ENCODE measurements around the gene PIK3CB. TPM values are rescaled to one million over a fixed set of nuclear protein-coding genes. Genes with fewer than 3 reads are reported as not detected.
"Not testable (repeated sequence)": the region's sequence is repeated elsewhere in the genome, so short reads cannot be mapped to it uniquely, and the experiment has no call there.

The PIK3CB gene
- total RNA-seq, 1 donor from 2014 or later, result 14.2 TPM

DNA sequence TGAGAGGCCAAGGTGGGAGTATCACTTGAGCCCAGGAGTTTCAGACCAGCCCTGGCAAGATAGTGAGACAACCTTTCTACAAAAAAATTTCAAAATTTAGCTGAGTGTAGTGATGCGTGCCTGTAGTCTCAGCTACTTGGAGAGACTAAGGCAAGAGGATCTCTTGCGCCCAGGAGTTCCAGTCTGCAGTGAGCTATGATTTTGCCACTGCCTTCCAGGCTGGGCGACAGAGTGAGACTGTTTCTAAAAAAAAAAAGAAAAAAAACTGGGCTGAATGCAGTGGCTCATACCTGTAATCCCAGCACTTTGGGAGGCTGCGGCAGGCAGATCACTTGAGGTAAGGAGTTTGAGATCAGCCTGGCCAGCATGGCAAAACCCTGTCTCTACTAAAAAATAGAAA lies 14.0 kb upstream of the PIK3CB start:
- Mint-ChIP-seq H3K4me1 (ENCODE audit: low read depth, unreplicated experiment) (no peaks in the 10 kb centered on the region), H3K27ac (ENCODE audit: unreplicated experiment) (no peak overlapping the region), H3K27me3 (ENCODE audit: unreplicated experiment) (no peaks in the 10 kb centered on the region), H3K9me3 (ENCODE audit: unreplicated experiment) (no peaks in the 10 kb centered on the region), H3K36me3 (ENCODE audit: unreplicated experiment) (no peaks in the 10 kb centered on the region), H3K4me3 (ENCODE audit: unreplicated experiment) (no peak overlapping the region)
- TF ChIP-seq, protein P1, sequence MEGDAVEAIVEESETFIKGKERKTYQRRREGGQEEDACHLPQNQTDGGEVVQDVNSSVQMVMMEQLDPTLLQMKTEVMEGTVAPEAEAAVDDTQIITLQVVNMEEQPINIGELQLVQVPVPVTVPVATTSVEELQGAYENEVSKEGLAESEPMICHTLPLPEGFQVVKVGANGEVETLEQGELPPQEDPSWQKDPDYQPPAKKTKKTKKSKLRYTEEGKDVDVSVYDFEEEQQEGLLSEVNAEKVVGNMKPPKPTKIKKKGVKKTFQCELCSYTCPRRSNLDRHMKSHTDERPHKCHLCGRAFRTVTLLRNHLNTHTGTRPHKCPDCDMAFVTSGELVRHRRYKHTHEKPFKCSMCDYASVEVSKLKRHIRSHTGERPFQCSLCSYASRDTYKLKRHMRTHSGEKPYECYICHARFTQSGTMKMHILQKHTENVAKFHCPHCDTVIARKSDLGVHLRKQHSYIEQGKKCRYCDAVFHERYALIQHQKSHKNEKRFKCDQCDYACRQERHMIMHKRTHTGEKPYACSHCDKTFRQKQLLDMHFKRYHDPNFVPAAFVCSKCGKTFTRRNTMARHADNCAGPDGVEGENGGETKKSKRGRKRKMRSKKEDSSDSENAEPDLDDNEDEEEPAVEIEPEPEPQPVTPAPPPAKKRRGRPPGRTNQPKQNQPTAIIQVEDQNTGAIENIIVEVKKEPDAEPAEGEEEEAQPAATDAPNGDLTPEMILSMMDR (IDR thresholded peaks at IDR 0.05; ENCODE audit: partially characterized antibody, unreplicated experiment), result no peak
- no peak for DNase-seq

DNA sequence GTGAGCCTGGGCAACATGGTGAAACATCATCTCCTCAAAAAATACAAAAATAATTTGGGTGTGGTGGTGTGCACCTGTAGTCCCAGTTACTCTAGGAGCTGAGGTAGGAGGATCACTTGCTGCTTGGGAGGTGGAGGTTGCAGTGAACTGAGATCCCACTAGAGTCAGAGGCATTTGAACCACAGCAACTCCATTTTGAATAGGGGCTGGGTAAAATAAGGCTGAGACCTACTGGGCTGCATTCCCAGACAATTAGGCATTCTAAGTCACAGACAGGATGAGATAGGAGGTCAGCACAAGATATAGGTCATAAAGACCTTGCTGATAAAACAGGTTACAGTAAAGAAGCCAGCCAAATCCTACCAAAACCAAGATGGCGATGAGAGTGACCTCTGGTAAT lies 12.1 kb upstream of the PIK3CB start:
- not testable (repeated sequence) for H3K9me3 Mint-ChIP-seq (ENCODE audit: unreplicated experiment); H3K36me3 Mint-ChIP-seq (ENCODE audit: unreplicated experiment); H3K27me3 Mint-ChIP-seq (ENCODE audit: unreplicated experiment); H3K4me3 Mint-ChIP-seq (ENCODE audit: unreplicated experiment); DNase-seq; H3K27ac Mint-ChIP-seq (ENCODE audit: unreplicated experiment); H3K4me1 Mint-ChIP-seq (ENCODE audit: low read depth, unreplicated experiment)

DNA sequence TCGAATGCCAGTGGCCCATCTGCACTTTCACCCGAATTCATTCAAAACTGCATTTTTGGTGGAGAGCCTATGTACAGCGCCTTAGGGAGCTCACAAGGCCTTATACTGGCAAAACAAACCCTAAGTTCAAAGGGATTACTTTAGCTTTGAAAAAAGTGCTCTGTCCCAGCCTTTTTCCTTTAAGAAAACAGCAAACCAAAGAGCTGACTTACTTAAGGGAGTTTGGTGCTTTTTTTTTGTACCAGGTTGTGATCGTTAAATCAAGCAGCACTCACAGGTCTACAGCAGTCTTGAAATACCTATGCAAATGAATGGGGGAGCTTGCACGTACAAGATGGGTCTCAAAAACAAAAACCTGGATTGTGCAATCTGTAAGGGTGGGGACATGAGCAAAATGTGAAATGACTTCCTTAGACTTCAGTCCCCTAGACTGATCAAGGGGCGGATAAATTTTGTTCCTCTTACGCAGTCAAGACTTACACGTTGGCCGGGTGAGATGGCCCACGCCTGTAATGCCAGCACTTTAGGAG lies 11.6 kb upstream of the PIK3CB start:
- H3K4me3 Mint-ChIP-seq (ENCODE audit: unreplicated experiment), result no peak overlapping the region
- TF ChIP-seq, protein P1 (IDR thresholded peaks at IDR 0.05; ENCODE audit: partially characterized antibody, unreplicated experiment), result no peak
- no peaks in the 10 kb centered on the region for H3K36me3 Mint-ChIP-seq (ENCODE audit: unreplicated experiment)
- H3K27ac Mint-ChIP-seq (ENCODE audit: unreplicated experiment), result no peak overlapping the region
- H3K4me1 Mint-ChIP-seq (ENCODE audit: low read depth, unreplicated experiment), result no peaks in the 10 kb centered on the region
- H3K27me3 Mint-ChIP-seq (ENCODE audit: unreplicated experiment), result no peaks in the 10 kb centered on the region
- H3K9me3 Mint-ChIP-seq (ENCODE audit: unreplicated experiment), result no peaks in the 10 kb centered on the region
- DNase-seq, result no peak

DNA sequence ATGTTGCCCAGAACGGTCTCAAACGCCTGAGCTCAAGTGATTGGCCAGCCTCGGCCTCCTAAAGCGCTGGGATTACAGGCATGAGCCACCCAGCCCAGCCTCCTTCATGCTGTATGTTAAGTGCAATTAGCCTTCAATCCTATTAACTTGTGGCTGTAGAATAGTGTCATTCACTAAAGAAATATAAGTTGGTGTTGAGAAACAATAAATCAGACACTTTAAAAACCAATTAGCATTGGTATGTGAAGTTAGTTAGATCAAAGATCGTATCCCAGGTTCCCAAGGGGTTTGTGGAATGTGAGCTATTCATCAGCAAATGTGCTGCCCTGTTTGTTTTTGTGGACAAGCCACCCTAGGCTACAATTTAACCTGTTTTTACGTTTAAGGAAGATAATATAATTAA lies 11.0 kb upstream of the PIK3CB start:
- H3K36me3 Mint-ChIP-seq (ENCODE audit: unreplicated experiment), result no peaks in the 10 kb centered on the region
- H3K9me3 Mint-ChIP-seq (ENCODE audit: unreplicated experiment), result no peaks in the 10 kb centered on the region
- H3K4me3 Mint-ChIP-seq (ENCODE audit: unreplicated experiment), result no peak overlapping the region
- TF ChIP-seq, protein P1 (IDR thresholded peaks at IDR 0.05; ENCODE audit: partially characterized antibody, unreplicated experiment), result no peak
- DNase-seq, result no peak
- no peaks in the 10 kb centered on the region for H3K27me3 Mint-ChIP-seq (ENCODE audit: unreplicated experiment)
- no peaks in the 10 kb centered on the region for H3K4me1 Mint-ChIP-seq (ENCODE audit: low read depth, unreplicated experiment)
- H3K27ac Mint-ChIP-seq (ENCODE audit: unreplicated experiment), result no peak overlapping the region

DNA sequence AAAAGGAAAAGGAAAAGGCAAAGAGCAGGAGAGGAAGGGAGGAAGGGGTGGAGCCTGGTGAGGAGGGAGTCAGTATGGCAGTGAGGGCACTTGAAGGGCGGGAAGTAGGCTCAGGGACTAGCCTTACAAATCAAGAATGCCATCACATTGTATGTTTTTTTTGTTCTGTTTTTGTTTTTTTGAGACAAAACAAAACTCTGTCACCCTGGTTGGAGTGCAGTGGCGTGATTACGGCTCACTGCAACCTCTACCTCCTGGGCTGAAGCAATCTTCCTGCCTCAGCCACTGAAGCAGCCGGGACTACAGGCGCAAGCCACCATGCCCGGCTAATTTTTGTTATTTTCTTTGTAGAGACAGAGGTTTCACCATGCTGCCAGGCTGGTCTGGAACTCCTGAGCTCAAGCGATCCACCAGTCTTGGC lies 10.5 kb upstream of the PIK3CB start:
- Mint-ChIP-seq H3K27me3 (ENCODE audit: unreplicated experiment) (no peaks in the 10 kb centered on the region), H3K36me3 (ENCODE audit: unreplicated experiment) (no peaks in the 10 kb centered on the region), H3K9me3 (ENCODE audit: unreplicated experiment) (no peaks in the 10 kb centered on the region), H3K4me3 (ENCODE audit: unreplicated experiment) (no peak overlapping the region), H3K4me1 (ENCODE audit: low read depth, unreplicated experiment) (no peaks in the 10 kb centered on the region), H3K27ac (ENCODE audit: unreplicated experiment) (no peak overlapping the region)
- TF ChIP-seq, protein P1 (IDR thresholded peaks at IDR 0.05; ENCODE audit: partially characterized antibody, unreplicated experiment), result no peak
- no peak for DNase-seq
